K562 (cell line): ENCODE measurements around the gene MRPL58. TPM values are rescaled to one million over a fixed set of nuclear protein-coding genes. Genes with fewer than 3 reads are reported as not detected.

Experiments
- CBX2 ChIP-seq: fragments of 200-600 bp; sonication (generic); IDR thresholded peaks from one replicate; pipeline ENCODE4 v1.6.1; 2012; ENCODE audit warnings: mild to moderate bottlenecking, low read length, inconsistent platforms; ENCODE audit not compliant: insufficient read depth, poor library complexity, severe bottlenecking
- E2F1 ChIP-seq: sonication (generic); formaldehyde crosslinking; IDR thresholded peaks from 2 replicates; pipeline ENCODE4 v1.8.1; 2023; ENCODE audit warnings: mild to moderate bottlenecking, missing genetic modification reagents, moderate library complexity
- FOXK1 ChIP-seq: sonication (generic); formaldehyde crosslinking; IDR thresholded peaks from 2 replicates; pipeline ENCODE4 v1.8.0; 2022; ENCODE audit warnings: missing genetic modification reagents, mild to moderate bottlenecking, borderline replicate concordance
- FOXK2 ChIP-seq, 2 experiments: fragments of 450-650 bp; IDR thresholded peaks in 1 of 2; conservative IDR thresholded peaks in 1 of 2; 2 replicates each; pipeline ENCODE4 v1.6.1; 2016; ENCODE audit warnings: low read depth in 2 of 2, mild to moderate bottlenecking in 1 of 2
- HSF4 ChIP-seq: fragments of 250-450 bp; sonication (Bioruptor Pico); IDR thresholded peaks from 2 replicates; pipeline ENCODE4 v2.1.2; 2022; ENCODE audit warnings: mild to moderate bottlenecking, moderate library complexity, borderline replicate concordance
- KAT7 ChIP-seq: sonication (generic); formaldehyde crosslinking; IDR thresholded peaks from 2 replicates; pipeline ENCODE4 v1.8.0; 2022; ENCODE audit warnings: missing genetic modification reagents, mild to moderate bottlenecking, borderline replicate concordance
- NCOA4 ChIP-seq: fragments of 450-650 bp; IDR thresholded peaks from 2 replicates; pipeline ENCODE4 v1.6.1; 2018; ENCODE audit warnings: mild to moderate bottlenecking; ENCODE audit not compliant: partially characterized antibody
- NFXL1 ChIP-seq: fragments of 450-650 bp; formaldehyde crosslinking; IDR thresholded peaks from 2 replicates; pipeline ENCODE4 v1.4.0; 2021; ENCODE audit warnings: mild to moderate bottlenecking
- POLR2G ChIP-seq: fragments of 200-400 bp; formaldehyde crosslinking; IDR thresholded peaks from 2 replicates; pipeline ENCODE4 v1.6.1; 2017; ENCODE audit warnings: low read depth, mild to moderate bottlenecking, antibody characterized with exemption, low read length, moderate library complexity
- XRCC5 ChIP-seq: fragments of 200-400 bp; formaldehyde crosslinking; IDR thresholded peaks from 2 replicates; pipeline ENCODE4 v1.6.1; 2017; ENCODE audit warnings: low read depth, mild to moderate bottlenecking, low read length
- ZNF445 ChIP-seq: fragments of 250-450 bp; sonication (Bioruptor Pico); IDR thresholded peaks from 2 replicates; pipeline ENCODE4 v1.4.0; 2020; ENCODE audit warnings: low read depth, mild to moderate bottlenecking, moderate library complexity
- ZNF655 ChIP-seq: fragments of 250-450 bp; sonication (Bioruptor Pico); IDR thresholded peaks from 2 replicates; pipeline ENCODE4 v1.5.0; 2021
- polyA plus RNA-seq, 8 experiments: library from polyadenylated mRNA; depleted of rRNA in 4 of 8; stranded (reverse) in 5 of 8; unstranded in 3 of 8; fragments of >200 nt; fragmentation: Nextera tagmentation in 2 of 8; fragmentation: Illumina TruSeq in 1 of 8; extraction: Ambion mirVana in 2 of 8; extraction: Trizol in 1 of 8; gene quantifications; 2 replicates each; pipeline versions ENCODE4 v1.2.1 to v1.2.3, GENCODE V29; 2011 to 2014; ENCODE audit warnings: inconsistent platforms in 1 of 8, missing spikeins in 1 of 8
- total RNA-seq, 7 experiments: library from RNA; depleted of rRNA in 6 of 7; stranded (reverse); fragments of >200 nt in 6 of 7; fragmentation: Illumina TruSeq in 2 of 7; extraction: Trizol in 2 of 7; gene quantifications; 2 replicates each; pipeline versions ENCODE4 v1.2.1 to v1.2.3, GENCODE V29; 2011 to 2021; ENCODE audit warnings: low replicate concordance in 1 of 7
- TF ChIP-seq, protein P1 (sequence below): fragments of 450-650 bp; IDR thresholded peaks from 2 replicates; pipeline ENCODE4 v1.6.1; 2016; ENCODE audit warnings: mild to moderate bottlenecking, moderate library complexity

Gene MRPL58
- total and polyA plus RNA-seq, 9 of the 15 experiments (the other 6 are each of a cell fraction or from before 2014, with no cell fraction given) = 30.8 to 107 (median 72.4) TPM

DNA sequence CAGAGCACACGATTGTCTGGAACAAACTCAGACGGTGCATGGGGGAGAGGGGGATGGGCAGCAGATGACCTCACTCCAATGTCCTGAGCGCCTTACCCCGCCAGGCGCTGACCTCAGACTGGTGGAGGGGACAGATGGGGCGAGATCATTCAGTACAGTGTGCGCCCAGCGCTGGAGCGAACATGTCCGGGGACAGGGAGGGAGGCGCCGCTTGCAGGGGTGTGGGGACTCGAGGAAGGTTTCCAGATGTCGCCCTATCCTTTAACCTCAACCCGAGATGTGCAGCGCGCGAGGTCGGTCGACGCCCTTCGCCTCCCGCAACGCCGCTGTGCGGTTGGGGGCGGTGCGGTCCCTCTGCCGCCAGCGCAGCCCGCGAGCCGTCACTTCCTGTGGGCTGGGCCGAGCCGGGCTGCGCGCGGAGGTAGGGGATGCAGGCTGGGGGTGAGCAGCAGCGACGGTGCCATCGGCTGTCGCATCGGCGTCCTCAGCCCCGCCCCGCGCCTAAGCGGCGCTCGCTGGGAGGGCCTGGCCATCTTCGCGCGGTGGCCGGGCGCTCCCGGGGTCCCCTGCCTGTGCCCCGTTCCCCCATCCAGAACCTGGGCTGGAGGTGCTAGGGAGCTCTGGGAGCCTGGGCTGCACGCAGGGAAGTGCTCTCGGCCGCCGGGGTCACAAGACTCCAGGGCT lies 30.3 kb upstream of the MRPL58 start (continued):
- TF ChIP-seq, protein P1, sequence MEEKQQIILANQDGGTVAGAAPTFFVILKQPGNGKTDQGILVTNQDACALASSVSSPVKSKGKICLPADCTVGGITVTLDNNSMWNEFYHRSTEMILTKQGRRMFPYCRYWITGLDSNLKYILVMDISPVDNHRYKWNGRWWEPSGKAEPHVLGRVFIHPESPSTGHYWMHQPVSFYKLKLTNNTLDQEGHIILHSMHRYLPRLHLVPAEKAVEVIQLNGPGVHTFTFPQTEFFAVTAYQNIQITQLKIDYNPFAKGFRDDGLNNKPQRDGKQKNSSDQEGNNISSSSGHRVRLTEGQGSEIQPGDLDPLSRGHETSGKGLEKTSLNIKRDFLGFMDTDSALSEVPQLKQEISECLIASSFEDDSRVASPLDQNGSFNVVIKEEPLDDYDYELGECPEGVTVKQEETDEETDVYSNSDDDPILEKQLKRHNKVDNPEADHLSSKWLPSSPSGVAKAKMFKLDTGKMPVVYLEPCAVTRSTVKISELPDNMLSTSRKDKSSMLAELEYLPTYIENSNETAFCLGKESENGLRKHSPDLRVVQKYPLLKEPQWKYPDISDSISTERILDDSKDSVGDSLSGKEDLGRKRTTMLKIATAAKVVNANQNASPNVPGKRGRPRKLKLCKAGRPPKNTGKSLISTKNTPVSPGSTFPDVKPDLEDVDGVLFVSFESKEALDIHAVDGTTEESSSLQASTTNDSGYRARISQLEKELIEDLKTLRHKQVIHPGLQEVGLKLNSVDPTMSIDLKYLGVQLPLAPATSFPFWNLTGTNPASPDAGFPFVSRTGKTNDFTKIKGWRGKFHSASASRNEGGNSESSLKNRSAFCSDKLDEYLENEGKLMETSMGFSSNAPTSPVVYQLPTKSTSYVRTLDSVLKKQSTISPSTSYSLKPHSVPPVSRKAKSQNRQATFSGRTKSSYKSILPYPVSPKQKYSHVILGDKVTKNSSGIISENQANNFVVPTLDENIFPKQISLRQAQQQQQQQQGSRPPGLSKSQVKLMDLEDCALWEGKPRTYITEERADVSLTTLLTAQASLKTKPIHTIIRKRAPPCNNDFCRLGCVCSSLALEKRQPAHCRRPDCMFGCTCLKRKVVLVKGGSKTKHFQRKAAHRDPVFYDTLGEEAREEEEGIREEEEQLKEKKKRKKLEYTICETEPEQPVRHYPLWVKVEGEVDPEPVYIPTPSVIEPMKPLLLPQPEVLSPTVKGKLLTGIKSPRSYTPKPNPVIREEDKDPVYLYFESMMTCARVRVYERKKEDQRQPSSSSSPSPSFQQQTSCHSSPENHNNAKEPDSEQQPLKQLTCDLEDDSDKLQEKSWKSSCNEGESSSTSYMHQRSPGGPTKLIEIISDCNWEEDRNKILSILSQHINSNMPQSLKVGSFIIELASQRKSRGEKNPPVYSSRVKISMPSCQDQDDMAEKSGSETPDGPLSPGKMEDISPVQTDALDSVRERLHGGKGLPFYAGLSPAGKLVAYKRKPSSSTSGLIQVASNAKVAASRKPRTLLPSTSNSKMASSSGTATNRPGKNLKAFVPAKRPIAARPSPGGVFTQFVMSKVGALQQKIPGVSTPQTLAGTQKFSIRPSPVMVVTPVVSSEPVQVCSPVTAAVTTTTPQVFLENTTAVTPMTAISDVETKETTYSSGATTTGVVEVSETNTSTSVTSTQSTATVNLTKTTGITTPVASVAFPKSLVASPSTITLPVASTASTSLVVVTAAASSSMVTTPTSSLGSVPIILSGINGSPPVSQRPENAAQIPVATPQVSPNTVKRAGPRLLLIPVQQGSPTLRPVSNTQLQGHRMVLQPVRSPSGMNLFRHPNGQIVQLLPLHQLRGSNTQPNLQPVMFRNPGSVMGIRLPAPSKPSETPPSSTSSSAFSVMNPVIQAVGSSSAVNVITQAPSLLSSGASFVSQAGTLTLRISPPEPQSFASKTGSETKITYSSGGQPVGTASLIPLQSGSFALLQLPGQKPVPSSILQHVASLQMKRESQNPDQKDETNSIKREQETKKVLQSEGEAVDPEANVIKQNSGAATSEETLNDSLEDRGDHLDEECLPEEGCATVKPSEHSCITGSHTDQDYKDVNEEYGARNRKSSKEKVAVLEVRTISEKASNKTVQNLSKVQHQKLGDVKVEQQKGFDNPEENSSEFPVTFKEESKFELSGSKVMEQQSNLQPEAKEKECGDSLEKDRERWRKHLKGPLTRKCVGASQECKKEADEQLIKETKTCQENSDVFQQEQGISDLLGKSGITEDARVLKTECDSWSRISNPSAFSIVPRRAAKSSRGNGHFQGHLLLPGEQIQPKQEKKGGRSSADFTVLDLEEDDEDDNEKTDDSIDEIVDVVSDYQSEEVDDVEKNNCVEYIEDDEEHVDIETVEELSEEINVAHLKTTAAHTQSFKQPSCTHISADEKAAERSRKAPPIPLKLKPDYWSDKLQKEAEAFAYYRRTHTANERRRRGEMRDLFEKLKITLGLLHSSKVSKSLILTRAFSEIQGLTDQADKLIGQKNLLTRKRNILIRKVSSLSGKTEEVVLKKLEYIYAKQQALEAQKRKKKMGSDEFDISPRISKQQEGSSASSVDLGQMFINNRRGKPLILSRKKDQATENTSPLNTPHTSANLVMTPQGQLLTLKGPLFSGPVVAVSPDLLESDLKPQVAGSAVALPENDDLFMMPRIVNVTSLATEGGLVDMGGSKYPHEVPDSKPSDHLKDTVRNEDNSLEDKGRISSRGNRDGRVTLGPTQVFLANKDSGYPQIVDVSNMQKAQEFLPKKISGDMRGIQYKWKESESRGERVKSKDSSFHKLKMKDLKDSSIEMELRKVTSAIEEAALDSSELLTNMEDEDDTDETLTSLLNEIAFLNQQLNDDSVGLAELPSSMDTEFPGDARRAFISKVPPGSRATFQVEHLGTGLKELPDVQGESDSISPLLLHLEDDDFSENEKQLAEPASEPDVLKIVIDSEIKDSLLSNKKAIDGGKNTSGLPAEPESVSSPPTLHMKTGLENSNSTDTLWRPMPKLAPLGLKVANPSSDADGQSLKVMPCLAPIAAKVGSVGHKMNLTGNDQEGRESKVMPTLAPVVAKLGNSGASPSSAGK = peak; percentile 87
- TF ChIP-seq NCOA4 (no peak), KAT7 (CRISPR knock-in tag) (peak; percentile 82; the same call in 1 of the 2 replicates), E2F1 (CRISPR knock-in tag) (peak; percentile 77; the same call in 1 of the 2 replicates), FOXK1 (CRISPR knock-in tag) (0 out of 2 replicates have a peak, but pooled peaks have one; percentile 35), ZNF445 (CRISPR knock-in tag) (no peak), FOXK2 (conservative IDR thresholded peaks at IDR 0.05 in 1 of 2, IDR thresholded peaks at IDR 0.05 in 1 of 2; ENCODE audit: low read depth in 2 of 2) (peak in 1 of 2 experiments; percentile 9; a peak in 1 of 4 replicates), POLR2G (peak; percentile 97), NFXL1 (CRISPR knock-in tag) (no peak), CBX2 (no peak), XRCC5 (no peak), ZNF655 (CRISPR knock-in tag) (no peak), HSF4 (CRISPR knock-in tag) (no peak)
